BE2C (cell line): ENCODE data around the gene YPEL3.

Experiments used
- DNase-seq: peaks from one replicate; pipeline ENCODE4 v3.0.0-alpha.2; 2020
- H3K27me3 ChIP-seq: fragments of 250-450 bp; sonication (Bioruptor Pico); 2 replicates; pipeline ENCODE4 v1.5.1; 2020; ENCODE audit warnings: mild to moderate bottlenecking
- H3K36me3 ChIP-seq: fragments of 250-450 bp; sonication (Bioruptor Pico); 2 replicates; pipeline ENCODE4 v1.5.1; 2020; ENCODE audit warnings: mild to moderate bottlenecking
- H3K4me1 ChIP-seq: fragments of 250-450 bp; sonication (Bioruptor Pico); 2 replicates; pipeline ENCODE4 v1.5.1; 2020
- H3K4me3 ChIP-seq: 2 replicates; pipeline ENCODE4 v1.5.1; 2011; ENCODE audit warnings: low read depth, low read length
- H3K9me3 ChIP-seq: fragments of 250-450 bp; sonication (Bioruptor Pico); 2 replicates; pipeline ENCODE4 v1.5.1; 2020
- CTCF ChIP-seq: IDR thresholded peaks from 2 replicates; pipeline ENCODE4 v1.5.1; 2012; ENCODE audit warnings: mild to moderate bottlenecking, low read depth, low read length

The YPEL3 gene

DNA sequence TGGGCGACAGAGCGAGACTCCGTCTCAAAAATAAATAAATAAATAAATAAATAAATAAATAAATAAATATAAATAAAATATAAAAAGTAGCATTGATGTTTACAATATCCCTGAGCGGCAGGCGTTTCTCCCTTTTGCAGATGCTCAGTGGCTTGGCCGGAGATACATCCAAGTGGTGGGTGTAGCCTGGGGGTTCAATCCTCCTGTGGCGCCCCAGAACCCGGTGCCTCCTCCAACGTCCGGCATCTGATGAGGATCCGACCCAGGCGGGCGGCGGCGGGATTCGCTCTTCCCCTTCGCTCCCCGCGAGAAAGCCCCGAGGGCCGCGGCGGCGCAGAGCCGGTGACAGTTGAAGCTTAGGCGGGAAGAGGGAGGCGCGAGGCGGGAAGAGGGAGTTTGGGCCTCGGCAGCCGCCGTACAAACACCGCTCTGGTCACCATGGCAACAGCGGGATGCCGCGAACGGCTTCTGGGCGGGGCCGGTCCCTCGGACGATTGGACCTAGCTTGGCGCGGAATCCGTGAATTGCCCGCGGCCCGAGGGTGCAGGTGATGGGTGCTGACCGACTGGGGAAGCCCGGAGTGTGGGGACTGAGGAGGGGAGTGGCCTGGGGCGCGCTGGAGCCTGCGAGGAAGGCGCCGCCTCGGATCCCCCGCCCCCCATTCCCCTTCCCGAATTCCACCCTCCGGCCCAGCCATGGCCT lies 43.2 kb downstream of the YPEL3 start:
- peak; percentile 93 for DNase-seq
- no peak for TF ChIP-seq CTCF
- H3K4me1 ChIP-seq, result peaks cover 7% of the 10 kb centered on the region
- no peaks in the 10 kb centered on the region for H3K36me3 ChIP-seq
- H3K4me3 ChIP-seq, result peak overlapping the region; percentile 75
- H3K9me3 ChIP-seq, result no peaks in the 10 kb centered on the region
- no peaks in the 10 kb centered on the region for H3K27me3 ChIP-seq

GRCh38 chr16:30051518-30051917 lies 44.5 kb downstream of the YPEL3 start:
- no peak overlapping the region for H3K4me3 ChIP-seq

DNA sequence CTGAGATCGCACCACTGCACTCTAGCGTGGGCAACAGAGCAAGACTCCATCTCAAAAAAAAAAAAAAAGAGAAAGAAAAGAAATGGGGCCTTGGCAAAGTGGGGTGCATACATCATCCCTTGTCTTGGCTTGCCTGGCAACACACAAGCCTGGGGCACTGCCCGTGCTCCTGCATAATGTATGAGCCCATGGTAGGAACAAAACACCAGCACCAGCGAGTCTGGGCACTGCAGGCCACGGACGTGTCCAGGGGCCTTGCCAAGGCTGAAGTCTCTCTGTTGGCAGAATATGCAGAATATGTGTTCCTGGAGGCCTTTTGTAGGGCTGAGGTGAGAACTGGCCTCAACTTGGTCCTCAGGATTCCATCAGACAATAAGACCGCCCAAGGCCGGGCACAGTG lies 46.1 kb downstream of the YPEL3 start:
- TF ChIP-seq CTCF, result no peak
- no peaks in the 10 kb centered on the region for H3K27me3 ChIP-seq
- DNase-seq, result no peak

More at GRCh38 chr16:30051518-30051917, 44.5 kb downstream of the YPEL3 start:
- DNase-seq, result no peak
- Histone ChIP-seq H3K9me3 (no peaks in the 10 kb centered on the region), H3K4me1 (peaks cover 7% of the 10 kb centered on the region), H3K27me3 (no peaks in the 10 kb centered on the region), H3K36me3 (no peaks in the 10 kb centered on the region)
- TF ChIP-seq CTCF, result no peak

GRCh38 chr16:30046588-30046987 lies 49.4 kb downstream of the YPEL3 start:
- Histone ChIP-seq H3K36me3 (no peaks in the 10 kb centered on the region), H3K27me3 (no peaks in the 10 kb centered on the region), H3K9me3 (no peaks in the 10 kb centered on the region), H3K4me1 (peaks cover 7% of the 10 kb centered on the region), H3K4me3 (no peak overlapping the region)
- TF ChIP-seq CTCF, result no peak
- DNase-seq, result no peak

More for the DNA sequence above, 46.1 kb downstream of the YPEL3 start:
- Histone ChIP-seq H3K4me1 (peaks cover 7% of the 10 kb centered on the region), H3K9me3 (no peaks in the 10 kb centered on the region), H3K36me3 (no peaks in the 10 kb centered on the region), H3K4me3 (no peak overlapping the region)

- no peak for DNase-seq
- H3K4me1 ChIP-seq, result peaks cover 7% of the 10 kb centered on the region
Observed at GRCh38 chr16:30046178-30046577, 49.8 kb downstream of the YPEL3 start.

More at GRCh38 chr16:30046178-30046577, 49.8 kb downstream of the YPEL3 start:
- H3K4me3 ChIP-seq, result no peak overlapping the region
- H3K27me3 ChIP-seq, result no peaks in the 10 kb centered on the region
- no peaks in the 10 kb centered on the region for H3K9me3 ChIP-seq
- TF ChIP-seq CTCF, result no peak
- H3K36me3 ChIP-seq, result no peaks in the 10 kb centered on the region
